HG03457 (cell line): ENCODE measurements around the gene TNFAIP3.

Experiments used
- ATAC-seq: cut with Tn5 transposase; IDR thresholded peaks from one replicate; pipeline ENCODE4 v1.9.1; 2021; ENCODE audit warnings: moderate number of reproducible peaks; ENCODE audit not compliant: unreplicated experiment

Gene TNFAIP3

DNA sequence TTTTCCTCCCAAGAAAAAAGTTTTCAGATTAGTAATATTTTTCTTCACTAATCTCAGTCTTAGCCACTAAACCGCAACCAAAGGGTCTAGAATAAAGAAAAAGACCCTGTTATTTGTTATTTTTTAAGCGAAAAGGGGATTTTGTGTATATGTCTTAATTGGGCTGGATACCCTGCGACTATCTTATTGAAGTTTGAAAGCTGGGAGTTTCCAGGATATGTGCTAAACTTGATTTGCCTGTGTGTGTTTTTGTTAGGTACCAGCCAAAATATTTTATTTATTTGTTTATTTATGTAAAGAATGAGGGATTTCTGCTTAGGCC is 52.4 kb downstream of the TNFAIP3 start:
- no peak for ATAC-seq

- no peak for ATAC-seq
Measured at GRCh38 chr6:137919837-137920730, 53.0 kb downstream of the TNFAIP3 start.

DNA sequence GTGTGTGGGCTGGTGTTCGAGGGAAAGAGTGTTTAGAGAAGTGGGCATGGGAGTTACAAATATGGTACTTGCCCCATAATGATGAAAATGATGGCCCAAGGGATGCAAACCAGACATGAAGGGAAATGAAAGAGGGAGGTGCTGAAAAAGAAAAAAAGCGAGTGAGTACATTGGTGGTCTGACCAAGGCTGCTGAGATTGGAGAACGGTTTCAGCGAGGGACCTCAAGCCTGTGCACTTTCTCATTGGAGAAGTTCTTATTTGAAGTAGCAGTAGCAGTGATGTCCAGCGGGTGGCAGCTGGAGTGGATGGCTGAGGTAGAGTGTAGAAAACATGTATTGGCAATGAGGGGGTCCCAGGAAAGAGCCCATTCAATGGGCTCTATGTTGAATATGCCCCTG is 54.8 kb downstream of the TNFAIP3 start:
- peak; percentile 41 for ATAC-seq

DNA sequence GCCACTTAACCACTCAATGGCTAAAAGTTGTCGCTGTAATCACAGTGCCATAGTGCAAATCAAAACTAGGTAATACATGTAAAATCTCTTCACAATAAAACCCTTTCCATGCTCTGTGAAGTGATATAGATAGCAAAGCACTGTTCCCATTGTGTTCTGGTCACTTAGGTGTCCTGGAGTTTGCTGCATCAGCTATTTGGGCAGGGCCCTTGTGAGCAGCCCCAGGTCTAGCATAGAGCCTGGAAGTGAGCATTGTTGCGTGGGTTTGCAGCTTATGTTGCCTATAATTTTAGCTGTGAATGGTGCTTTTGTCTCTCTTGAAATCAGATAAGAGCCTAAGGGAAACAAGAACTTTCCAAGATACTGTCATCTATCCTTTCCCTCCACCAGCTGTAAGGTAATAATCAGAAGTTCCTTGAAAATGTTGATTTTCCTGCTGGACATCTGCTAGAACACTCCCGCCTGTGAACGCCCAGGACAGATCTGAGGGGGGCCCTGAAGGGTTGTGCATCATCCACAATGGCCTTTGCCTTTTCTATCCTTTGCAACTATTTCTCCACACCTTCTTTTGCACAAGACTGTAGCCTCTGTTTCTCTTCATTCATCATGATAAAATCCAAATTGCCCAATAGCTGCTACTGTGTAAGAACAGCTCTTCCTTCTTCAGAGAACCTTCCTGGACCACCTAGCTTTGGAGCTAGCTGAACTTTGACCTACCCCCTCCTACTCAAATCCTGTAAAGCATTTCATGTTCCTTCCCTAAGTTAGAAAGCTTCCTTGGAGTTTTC is 57.0 kb downstream of the TNFAIP3 start:
- ATAC-seq: no peak

GRCh38 chr6:137925141-137925698 is 58.2 kb downstream of the TNFAIP3 start:
- ATAC-seq: no peak

DNA sequence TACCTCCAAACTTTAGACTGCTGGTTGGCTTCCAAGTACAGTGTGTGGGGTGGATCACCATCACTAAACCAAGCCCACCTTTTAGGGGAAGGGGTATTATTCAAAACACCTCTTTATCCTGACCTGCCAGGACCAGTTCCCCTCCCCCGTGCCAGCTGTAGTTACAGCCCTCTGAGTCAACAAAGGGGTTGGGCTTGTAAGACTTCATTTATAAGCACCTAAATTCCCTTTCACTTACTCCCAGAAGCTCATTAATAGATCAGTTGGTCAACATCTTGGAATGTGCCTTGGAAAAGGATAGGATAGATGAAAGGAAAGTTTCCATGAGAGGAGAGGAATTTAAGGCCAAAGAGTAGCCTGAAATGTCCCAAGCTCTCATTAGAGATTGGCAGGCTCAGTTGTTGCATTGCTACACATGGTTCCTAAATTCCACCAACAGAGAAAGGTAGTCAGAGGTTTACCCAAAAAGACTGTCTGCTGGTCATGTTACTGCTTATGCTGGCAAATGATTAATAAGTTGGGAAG is 59.2 kb downstream of the TNFAIP3 start:
- ATAC-seq: no peak

DNA sequence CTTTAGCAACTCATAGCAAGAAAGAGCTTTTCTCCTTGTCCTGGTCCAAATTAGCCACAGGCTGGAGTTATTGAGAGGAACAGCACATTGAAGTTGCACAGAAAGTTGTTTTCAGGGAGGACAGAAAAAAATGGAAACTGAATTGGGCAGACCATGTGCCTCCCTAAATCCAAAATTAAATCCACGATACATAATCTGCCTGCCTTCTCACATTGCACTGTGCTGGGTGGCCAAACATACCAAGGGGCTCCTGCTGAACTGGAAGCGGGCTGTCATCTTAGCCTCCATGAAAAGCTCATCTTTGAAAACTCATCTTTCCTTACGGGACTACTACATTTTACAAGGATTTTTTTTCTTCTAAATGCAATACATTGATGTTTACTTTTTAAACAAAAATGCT is 59.9 kb downstream of the TNFAIP3 start:
- no peak for ATAC-seq

GRCh38 chr6:137927777-137928218 is 60.7 kb downstream of the TNFAIP3 start:
- ATAC-seq: peak; percentile 91

- peak; percentile 29 for ATAC-seq
Measured at GRCh38 chr6:137928286-137928685, 61.2 kb downstream of the TNFAIP3 start.

DNA sequence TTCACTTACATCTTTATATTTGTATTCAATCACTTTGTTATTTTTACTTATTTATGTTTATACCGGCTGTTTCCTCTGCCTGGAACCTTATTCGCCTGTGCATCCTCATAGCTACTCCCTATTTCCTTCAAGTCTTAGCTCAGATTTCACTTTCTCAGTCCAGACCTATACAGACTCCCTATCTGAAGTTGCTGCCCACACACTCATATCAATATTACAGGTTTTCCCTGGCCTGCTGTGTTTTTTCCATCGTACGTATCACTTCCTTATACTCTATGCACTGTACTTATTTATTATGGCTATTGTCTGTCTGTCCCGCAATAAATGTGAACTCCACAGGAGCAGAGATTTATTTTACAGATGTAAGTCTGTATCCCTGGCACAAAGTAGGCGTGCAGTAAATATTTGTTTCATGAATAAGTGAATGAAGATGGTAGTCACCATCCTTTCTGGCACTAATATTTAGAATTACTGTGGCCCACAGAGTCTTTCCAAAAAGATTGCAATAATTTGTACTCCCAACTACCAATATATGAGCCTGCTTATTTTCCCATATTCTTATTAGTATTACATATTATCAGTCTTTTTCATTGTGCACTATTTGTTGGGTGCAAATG is 64.9 kb downstream of the TNFAIP3 start:
- ATAC-seq: no peak
